SK-N-SH (cell line): ENCODE results near the gene BORCS6. TPM values are rescaled to one million over a fixed set of nuclear protein-coding genes. Genes with fewer than 3 reads are reported as not detected.

Source experiments
- CTCF ChIA-PET: fragments of 300-600, 350-600 bp; formaldehyde crosslinking; extraction: SDS; loops from one replicate; lab custom pipeline; 2021; lab: Yijun Ruan, JAX
- POLR2A ChIA-PET: fragments of 350-600 bp; sonication (Branson Sonifier 250); formaldehyde crosslinking; extraction: SDS; loops from one replicate; lab custom pipeline; 2020; ENCODE audit warnings: antibody characterized with exemption, inconsistent platforms; lab: Yijun Ruan, JAX
- DNase-seq: peaks from one replicate; pipeline ENCODE4 v3.0.0; 2012
- H2AFZ ChIP-seq: fragments of 200-600 bp; sonication (generic); 2 replicates; pipeline ENCODE4 v1.8.1; 2016; ENCODE audit warnings: antibody characterized with exemption, mild to moderate bottlenecking, low read depth
- H3F3A ChIP-seq: fragments of 200-600 bp; sonication (generic); replicated peaks from 2 replicates; pipeline ENCODE3; 2016; ENCODE audit warnings: antibody characterized with exemption, mild to moderate bottlenecking; ENCODE audit not compliant: insufficient read depth
- H3K27ac ChIP-seq, 2 experiments: fragments of 200-500 bp in 1 of 2; fragments of 200-600 bp in 1 of 2; sonication (Bioruptor generic) in 1 of 2; sonication (generic), shearing (Covaris generic) in 1 of 2; 2 replicates each; pipeline versions ENCODE4 v1.5.1 to v1.6.1; 2014 to 2016; ENCODE audit warnings: low read depth in 2 of 2, inconsistent platforms in 1 of 2, low read length in 1 of 2, mild to moderate bottlenecking in 1 of 2, mixed read lengths in 1 of 2
- H3K27me3 ChIP-seq: fragments of 200-600 bp; sonication (generic), shearing (Covaris generic); 2 replicates; pipeline ENCODE4 v1.6.1; 2016; ENCODE audit warnings: mixed run types; ENCODE audit not compliant: insufficient read depth
- H3K36me3 ChIP-seq, 2 experiments: fragments of 200-500 bp in 1 of 2; fragments of 200-600 bp in 1 of 2; sonication (Bioruptor generic) in 1 of 2; sonication (generic) in 1 of 2; replicated peaks in 1 of 2; 2 replicates each; pipeline versions ENCODE3 to v1.5.1; 2014 to 2016; ENCODE audit warnings: low read length in 1 of 2, mild to moderate bottlenecking in 1 of 2; ENCODE audit not compliant: insufficient read depth in 2 of 2, control insufficient read depth in 1 of 2
- H3K4me1 ChIP-seq, 2 experiments: fragments of 200-500 bp in 1 of 2; fragments of 200-600 bp in 1 of 2; sonication (Bioruptor generic) in 1 of 2; sonication (generic), shearing (Covaris generic) in 1 of 2; 2 replicates each; pipeline versions ENCODE4 v1.5.1 to v1.6.1; 2014 to 2016; ENCODE audit warnings: low read depth in 1 of 2, low read length in 1 of 2, mixed run types in 1 of 2; ENCODE audit not compliant: insufficient read depth in 2 of 2, control insufficient read depth in 1 of 2
- H3K4me2 ChIP-seq: fragments of 200-600 bp; sonication (generic), shearing (Covaris generic); 2 replicates; pipeline ENCODE4 v1.6.1; 2017; ENCODE audit warnings: mixed run types
- H3K4me3 ChIP-seq, 2 experiments: fragments of 200-500 bp in 1 of 2; fragments of 200-600 bp in 1 of 2; sonication (Bioruptor generic) in 1 of 2; sonication (generic), shearing (Covaris generic) in 1 of 2; 2 replicates each; pipeline versions ENCODE4 v1.5.1 to v1.8.1; 2014 to 2016; ENCODE audit warnings: low read depth in 2 of 2, inconsistent platforms in 1 of 2, low read length in 1 of 2, mild to moderate bottlenecking in 1 of 2, mixed read lengths in 1 of 2, moderate library complexity in 1 of 2
- H3K79me2 ChIP-seq: fragments of 200-600 bp; sonication (generic); 2 replicates; pipeline ENCODE4 v1.8.1; 2017; ENCODE audit warnings: mild to moderate bottlenecking; ENCODE audit not compliant: insufficient read depth
- H3K9ac ChIP-seq: fragments of 200-600 bp; sonication (generic); 2 replicates; pipeline ENCODE4 v1.6.1; 2017; ENCODE audit warnings: mixed run types
- H3K9me2 ChIP-seq: fragments of 200-600 bp; sonication (generic); 2 replicates; pipeline ENCODE4 v1.6.1; 2017; ENCODE audit warnings: mixed run types
- H3K9me3 ChIP-seq: fragments of 200-600 bp; sonication (generic); 2 replicates; pipeline ENCODE4 v1.6.1; 2017; ENCODE audit warnings: mixed run types, mild to moderate bottlenecking, moderate library complexity
- H4K20me1 ChIP-seq: fragments of 200-600 bp; sonication (generic); 2 replicates; pipeline ENCODE4 v1.6.1; 2017; ENCODE audit warnings: mild to moderate bottlenecking, mixed run types; ENCODE audit not compliant: insufficient read depth
- ELF1 ChIP-seq: IDR thresholded peaks from 2 replicates; pipeline ENCODE4 v1.4.0; 2012
- FOXJ3 ChIP-seq: sonication (generic); formaldehyde crosslinking; IDR thresholded peaks from 2 replicates; pipeline ENCODE4 v1.5.1; 2020; ENCODE audit warnings: mild to moderate bottlenecking, missing genetic modification reagents
- FOXM1 ChIP-seq: IDR thresholded peaks from 2 replicates; pipeline ENCODE4 v1.4.0; 2012; ENCODE audit warnings: low read depth, mild to moderate bottlenecking
- GATA2 ChIP-seq: sonication (generic); formaldehyde crosslinking; IDR thresholded peaks from 2 replicates; pipeline ENCODE4 v1.5.0; 2020; ENCODE audit warnings: mild to moderate bottlenecking, missing genetic modification reagents
- JUND ChIP-seq: IDR thresholded peaks from 2 replicates; pipeline ENCODE4 v1.4.0; 2012
- MXI1 ChIP-seq: IDR thresholded peaks from 2 replicates; pipeline ENCODE4 v1.6.1; 2012; ENCODE audit warnings: mild to moderate bottlenecking, low read depth, low read length, improper control_type of control experiment
- NFIC ChIP-seq: IDR thresholded peaks from 2 replicates; pipeline ENCODE4 v1.4.0; 2012; ENCODE audit warnings: borderline replicate concordance
- NRF1 ChIP-seq: IDR thresholded peaks from 2 replicates; pipeline ENCODE4 v1.6.1; 2012; ENCODE audit warnings: low read depth, mild to moderate bottlenecking, low read length
- PBX3 ChIP-seq: IDR thresholded peaks from 2 replicates; pipeline ENCODE4; 2012
- POLR2AphosphoS5 ChIP-seq: IDR thresholded peaks from 2 replicates; pipeline ENCODE4 v1.6.1; 2012; ENCODE audit warnings: low read depth, low read length
- RAD21 ChIP-seq: IDR thresholded peaks from 2 replicates; pipeline ENCODE4 v1.6.1; 2012; ENCODE audit warnings: mild to moderate bottlenecking, low read length
- REST ChIP-seq: IDR thresholded peaks from 2 replicates; pipeline ENCODE4 v1.6.1; 2012; ENCODE audit warnings: mild to moderate bottlenecking, low read depth, low read length, moderate library complexity
- RFX5 ChIP-seq: IDR thresholded peaks from 2 replicates; pipeline ENCODE4 v1.6.1; 2012; ENCODE audit warnings: mild to moderate bottlenecking, improper control_type of control experiment, low read length
- SIN3A ChIP-seq: IDR thresholded peaks from 2 replicates; pipeline ENCODE4 v1.6.1; 2012; ENCODE audit warnings: low read depth, mild to moderate bottlenecking, low read length, moderate library complexity, borderline replicate concordance
- SMC3 ChIP-seq: IDR thresholded peaks from 2 replicates; pipeline ENCODE4 v1.6.1; 2012; ENCODE audit warnings: low read depth, low read length, improper control_type of control experiment
- TAF1 ChIP-seq: IDR thresholded peaks from 2 replicates; pipeline ENCODE4 v1.6.1; 2012; ENCODE audit warnings: low read depth, mild to moderate bottlenecking, low read length, moderate library complexity, borderline replicate concordance
- TEAD4 ChIP-seq: IDR thresholded peaks from 2 replicates; pipeline ENCODE4 v1.4.0; 2012; ENCODE audit warnings: mild to moderate bottlenecking, borderline replicate concordance; ENCODE audit not compliant: insufficient read depth
- ZBTB33 ChIP-seq: IDR thresholded peaks from 2 replicates; pipeline ENCODE4 v1.4.0; 2012; ENCODE audit warnings: low read depth, borderline replicate concordance
- WGBS: methylation state at CpG from one replicate; pipeline ENCODE4 v1.1.6; 2017; ENCODE audit warnings: low lambda C conversion rate; 5-methylcytosine and 5-hydroxymethylcytosine counted together
- polyA plus RNA-seq, 3 experiments: library from polyadenylated mRNA; depleted of rRNA; stranded (reverse); fragments of >200 nt; gene quantifications; 2 replicates each; pipeline ENCODE4 v1.2.3, GENCODE V29; 2012
- TF ChIP-seq, protein P1 (sequence below): IDR thresholded peaks from 2 replicates; pipeline ENCODE4 v1.4.0; 2012; ENCODE audit warnings: low read depth
- TF ChIP-seq, protein P2 (sequence below): fragments of 150-350 bp; IDR thresholded peaks from 2 replicates; pipeline ENCODE4 v1.6.1; 2017; ENCODE audit warnings: antibody characterized with exemption, low read length, low read depth, borderline replicate concordance

The BORCS6 gene
- polyA plus RNA-seq, 1 of the 3 experiments (the other 2 are of a cell fraction) = 4.3 TPM

DNA sequence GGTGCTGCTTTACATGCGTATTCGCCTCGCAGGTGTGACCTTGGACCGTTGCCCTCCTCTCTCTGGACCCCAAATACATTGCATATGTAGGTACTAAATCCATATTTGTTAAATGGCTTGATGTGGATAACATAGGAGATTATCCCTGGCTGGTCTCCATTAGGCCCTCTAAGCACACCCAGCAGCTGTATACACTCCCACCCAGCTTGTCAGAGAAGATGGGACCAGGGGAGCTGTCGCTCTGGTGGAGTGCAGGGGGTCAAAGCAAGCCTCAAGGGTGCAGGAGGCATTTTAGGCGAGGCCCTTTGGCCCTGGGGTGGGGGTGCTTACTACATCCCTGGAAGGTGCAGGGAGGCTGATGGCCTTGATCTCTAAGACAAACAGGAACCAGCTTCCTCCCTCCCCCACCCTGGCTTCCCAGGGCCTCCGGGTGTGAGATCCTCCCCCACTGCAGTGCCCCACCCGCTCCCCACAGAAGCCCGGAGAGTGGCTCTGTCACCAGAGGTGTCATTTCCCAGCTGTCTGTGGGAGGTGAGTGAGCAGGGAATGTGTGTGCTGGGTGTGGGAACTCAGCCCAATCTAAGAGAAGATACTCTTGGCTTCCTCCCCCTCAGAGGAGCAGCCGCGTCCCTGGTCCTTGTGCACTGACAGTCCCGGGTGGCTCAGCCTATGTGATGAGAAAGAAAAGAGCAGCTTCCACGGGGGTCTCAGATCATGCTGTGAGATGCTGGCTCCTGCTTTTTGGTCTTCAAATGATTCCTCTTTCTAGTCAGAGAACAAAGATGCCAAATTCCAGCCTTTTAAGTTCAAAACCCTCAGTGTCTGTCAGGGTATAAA, 25.8 kb downstream of the BORCS6 start (continued):
- TF ChIP-seq, protein P1, sequence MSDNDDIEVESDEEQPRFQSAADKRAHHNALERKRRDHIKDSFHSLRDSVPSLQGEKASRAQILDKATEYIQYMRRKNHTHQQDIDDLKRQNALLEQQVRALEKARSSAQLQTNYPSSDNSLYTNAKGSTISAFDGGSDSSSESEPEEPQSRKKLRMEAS = no peak
- no peak for TF ChIP-seq SMC3
- TF ChIP-seq FOXJ3 (CRISPR knock-in tag) = no peak
- no peak for TF ChIP-seq TAF1
- no peak for TF ChIP-seq ELF1
- no peak for TF ChIP-seq TEAD4
- no peak for TF ChIP-seq RAD21

DNA sequence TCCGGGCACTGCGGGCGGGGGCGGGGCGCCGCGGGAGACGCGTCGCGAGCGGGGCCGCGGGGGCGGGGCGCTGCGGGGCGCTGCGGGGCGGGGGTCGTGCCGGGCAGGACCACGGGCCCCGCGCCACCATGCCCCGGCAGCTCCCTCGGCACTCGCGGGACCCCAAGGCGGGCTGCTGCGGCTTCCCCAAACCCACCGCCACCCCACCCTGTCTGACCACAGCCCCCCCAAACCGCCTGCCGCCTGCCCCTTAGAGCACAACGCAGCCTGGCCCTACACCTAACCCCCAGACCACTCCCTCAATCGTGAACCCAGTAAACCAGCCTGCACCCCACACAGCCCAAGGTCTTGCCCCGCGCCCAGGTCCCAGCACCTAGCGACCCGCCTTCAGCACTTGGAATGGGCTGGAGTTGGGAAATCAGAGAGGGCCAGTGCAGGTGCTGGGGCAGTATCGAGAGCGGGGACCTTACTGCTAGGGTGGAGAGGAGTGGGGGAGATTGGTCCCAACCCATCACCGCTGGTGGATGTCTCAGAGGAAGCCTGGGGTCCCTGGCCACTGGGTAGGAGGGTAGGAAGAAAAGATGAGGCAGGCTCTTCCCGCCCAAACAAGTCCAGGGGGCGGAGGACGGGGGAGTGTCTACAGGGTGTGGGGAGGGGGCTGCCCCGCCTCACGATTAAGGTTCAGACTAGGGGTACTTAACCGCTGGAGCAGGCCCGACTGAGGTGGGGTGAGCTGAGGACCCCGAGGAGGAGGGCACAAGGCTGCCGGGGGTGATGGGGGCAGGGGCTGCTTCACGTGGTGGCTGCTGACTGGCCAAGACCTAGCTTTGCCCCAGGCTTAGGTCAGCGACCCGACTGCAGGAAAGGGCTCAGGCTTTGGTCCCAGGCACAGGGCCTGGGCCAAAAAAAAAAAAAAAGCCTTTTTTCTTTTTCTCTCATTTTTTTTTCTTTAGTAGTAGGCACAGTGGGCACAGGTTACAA, 26.7 kb downstream of the BORCS6 start:
- H3K4me3 ChIP-seq = peak overlapping the region; percentile 64 to 88
- peak overlapping the region; percentile 66 to 79 for H3K27ac ChIP-seq
- H3K36me3 ChIP-seq = peaks cover 9 to 23% of the 10 kb centered on the region in 2 experiments
- H3K9me3 ChIP-seq = no peaks in the 10 kb centered on the region
- H3K4me2 ChIP-seq = peak overlapping the region; percentile 77
- no peaks in the 10 kb centered on the region for H4K20me1 ChIP-seq
- peak; percentile 93 for DNase-seq
- ChIA-PET CTCF (interaction anchor here (0.6 to 9.4 kb wide), 6 partner anchors 10 to 69 kb away, joined by 3 to 98 read pairs (median 6); partner anchors contain the start of gene HES7), POLR2A (interaction anchor here (0.7 to 1.8 kb wide), 4 partner anchors 10 to 41 kb away, joined by 3 to 36 read pairs (median 4); no protein-coding TSS in a partner anchor)
- H3K9ac ChIP-seq = peak overlapping the region; percentile 100
- peaks cover 38% of the 10 kb centered on the region for H3K79me2 ChIP-seq
- 22% methylated on average over 20 of the region's 55 CpGs for WGBS
- peaks cover 25 to 29% of the 10 kb centered on the region in 2 experiments; a peak in 3 of 4 replicates for H3K4me1 ChIP-seq
- no peaks in the 10 kb centered on the region for H3K9me2 ChIP-seq
- H2AFZ ChIP-seq = peak overlapping the region; percentile 98
- H3F3A ChIP-seq = peaks cover 41% of the 10 kb centered on the region
- H3K27me3 ChIP-seq = no peaks in the 10 kb centered on the region
- TF ChIP-seq POLR2AphosphoS5 (no peak), NFIC (no peak), GATA2 (no peak), MXI1 (no peak; the same call in 1 of the 2 replicates), PBX3 (no peak), FOXM1 (no peak), SIN3A (no peak), NRF1 (no peak), ZBTB33 (no peak), REST (no peak), SMC3 (no peak), JUND (no peak), RFX5 (no peak)
- TF ChIP-seq, protein P2, sequence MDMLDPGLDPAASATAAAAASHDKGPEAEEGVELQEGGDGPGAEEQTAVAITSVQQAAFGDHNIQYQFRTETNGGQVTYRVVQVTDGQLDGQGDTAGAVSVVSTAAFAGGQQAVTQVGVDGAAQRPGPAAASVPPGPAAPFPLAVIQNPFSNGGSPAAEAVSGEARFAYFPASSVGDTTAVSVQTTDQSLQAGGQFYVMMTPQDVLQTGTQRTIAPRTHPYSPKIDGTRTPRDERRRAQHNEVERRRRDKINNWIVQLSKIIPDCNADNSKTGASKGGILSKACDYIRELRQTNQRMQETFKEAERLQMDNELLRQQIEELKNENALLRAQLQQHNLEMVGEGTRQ = no peak
- TF ChIP-seq, protein P1 = no peak
